ENCODE data around the gene TMEM254.

DNA sequence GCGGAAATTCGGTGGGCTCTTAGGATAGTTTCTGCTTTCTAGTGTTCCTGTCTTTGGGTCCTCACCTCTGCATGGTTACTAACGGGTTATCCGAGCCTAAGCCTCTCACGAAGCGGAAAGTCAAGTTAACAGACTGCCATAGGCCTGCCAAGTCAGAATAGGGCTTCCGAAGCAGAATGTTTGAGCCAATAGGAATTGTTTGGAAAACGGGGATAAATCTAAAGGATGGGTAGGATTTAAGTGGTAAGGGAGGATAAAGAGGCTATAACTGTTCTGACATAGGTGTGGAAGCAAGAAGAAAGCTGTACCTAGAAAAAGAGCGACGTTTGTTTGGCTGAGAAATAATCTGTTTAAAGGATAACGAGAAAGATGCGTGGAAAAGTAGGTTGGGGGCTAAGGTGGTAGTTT, 851 bp downstream of the TMEM254 start:
- TF ChIP-seq RCOR1 (IDR thresholded peaks at IDR 0.05; ENCODE audit: low read depth, low read length) = no peak
- no peak for TF ChIP-seq HDAC2 (IDR thresholded peaks at IDR 0.05)
- no peak for TF ChIP-seq EP300 (IDR thresholded peaks at IDR 0.05)
- TF ChIP-seq POLR2A (IDR thresholded peaks at IDR 0.05; ENCODE audit: low read length) = no peak; the same call in 1 of the 2 replicates
- TF ChIP-seq, protein P1, sequence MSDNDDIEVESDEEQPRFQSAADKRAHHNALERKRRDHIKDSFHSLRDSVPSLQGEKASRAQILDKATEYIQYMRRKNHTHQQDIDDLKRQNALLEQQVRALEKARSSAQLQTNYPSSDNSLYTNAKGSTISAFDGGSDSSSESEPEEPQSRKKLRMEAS (IDR thresholded peaks at IDR 0.05) = no peak
